Measurements from ENCODE around the gene MRPS18A. TPM values are rescaled to one million over a fixed set of nuclear protein-coding genes. Genes with fewer than 3 reads are reported as not detected.

MRPS18A gene
- total and polyA plus RNA-seq, 2 of the 13 experiments (the other 11 are each of a cell fraction or from before 2014, with no cell fraction given), result 87.8 to 89.1 TPM

GRCh38 chr6:43702534-43703440, 15.2 kb upstream of the MRPS18A start (continued):
- TF ChIP-seq GPBP1L1 (CRISPR knock-in tag; IDR thresholded peaks at IDR 0.05) (no peak), PATZ1 (CRISPR knock-in tag; IDR thresholded peaks at IDR 0.05) (peak; percentile 85), ZBTB7A (CRISPR knock-in tag; IDR thresholded peaks at IDR 0.05) (0 out of 2 replicates have a peak, but pooled peaks have one; percentile 25), KLF12 (CRISPR knock-in tag; IDR thresholded peaks at IDR 0.05; ENCODE audit: borderline replicate concordance) (peak; percentile 74), ARNT2 (CRISPR knock-in tag; IDR thresholded peaks at IDR 0.05; ENCODE audit: low read depth) (peak; percentile 31; the same call in 1 of the 2 replicates), GABPA (IDR thresholded peaks at IDR 0.05; ENCODE audit: low read depth, low read length) (no peak), GABPA (CRISPR knock-in tag; IDR thresholded peaks at IDR 0.05; ENCODE audit: low read depth) (peak; percentile 45), ZFP91 (CRISPR knock-in tag; IDR thresholded peaks at IDR 0.05; ENCODE audit: borderline replicate concordance) (peak; percentile 31; the same call in 1 of the 2 replicates), CREM (IDR thresholded peaks at IDR 0.05) (peak; percentile 68; the same call in 1 of the 2 replicates), CREM (CRISPR knock-in tag; IDR thresholded peaks at IDR 0.05) (no peak), PRDM10 (CRISPR knock-in tag; IDR thresholded peaks at IDR 0.05; ENCODE audit: low read depth) (no peak), ZNF766 (CRISPR knock-in tag; IDR thresholded peaks at IDR 0.05; ENCODE audit: borderline replicate concordance) (no peak), SRY (CRISPR knock-in tag; IDR thresholded peaks at IDR 0.05) (peak; percentile 73; the same call in 1 of the 2 replicates), ZNF746 (CRISPR knock-in tag; IDR thresholded peaks at IDR 0.05) (peak; percentile 90), HMGXB4 (CRISPR knock-in tag; IDR thresholded peaks at IDR 0.05; ENCODE audit: borderline replicate concordance in 1 of 2, low read depth in 1 of 2) (peak; percentile 19 to 48; a peak in 1 of 4 replicates), HHEX (CRISPR knock-in tag; IDR thresholded peaks at IDR 0.05) (0 out of 2 replicates have a peak, but pooled peaks have one; percentile 44), SETDB1 (CRISPR knock-in tag; IDR thresholded peaks at IDR 0.05; ENCODE audit: borderline replicate concordance) (no peak)

Measured in HepG2 (cell line).